HepG2 (cell line): ENCODE results near the gene TSTD1. TPM values are rescaled to one million over a fixed set of nuclear protein-coding genes. Genes with fewer than 3 reads are reported as not detected.

ENCODE experiments used
- ATRX ChIP-seq: sonication (generic); formaldehyde crosslinking; IDR thresholded peaks from 2 replicates; pipeline ENCODE4 v1.4.0; 2020; ENCODE audit warnings: missing genetic modification reagents, borderline replicate concordance
- HOXA7 ChIP-seq: sonication (generic); formaldehyde crosslinking; IDR thresholded peaks from 2 replicates; pipeline ENCODE4 v1.8.1; 2022; ENCODE audit warnings: mild to moderate bottlenecking, missing genetic modification reagents, moderate library complexity
- MED8 ChIP-seq: sonication (generic); formaldehyde crosslinking; IDR thresholded peaks from 2 replicates; pipeline ENCODE4 v1.8.1; 2023; ENCODE audit warnings: mild to moderate bottlenecking, missing genetic modification reagents; ENCODE audit not compliant: insufficient replicate concordance
- PHF21A ChIP-seq: sonication (generic); formaldehyde crosslinking; IDR thresholded peaks from 2 replicates; pipeline ENCODE4 v1.5.0; 2020; ENCODE audit warnings: mild to moderate bottlenecking, missing genetic modification reagents
- SRF ChIP-seq: IDR thresholded peaks from 2 replicates; pipeline ENCODE4 v1.6.1; 2011; ENCODE audit warnings: mild to moderate bottlenecking, low read depth, low read length, moderate library complexity
- SSRP1 ChIP-seq: IDR thresholded peaks from 2 replicates; pipeline ENCODE4 v1.6.1; 2016; ENCODE audit warnings: control low read depth
- ZBTB39 ChIP-seq: sonication (generic); formaldehyde crosslinking; IDR thresholded peaks from 2 replicates; pipeline ENCODE4 v1.5.0; 2020; ENCODE audit warnings: missing genetic modification reagents
- ZFX ChIP-seq: sonication (generic); formaldehyde crosslinking; IDR thresholded peaks from 2 replicates; pipeline ENCODE4 v1.4.0; 2020; ENCODE audit warnings: mild to moderate bottlenecking, low read depth, missing genetic modification reagents, moderate library complexity
- ZNF512 ChIP-seq: sonication (generic); formaldehyde crosslinking; IDR thresholded peaks from 2 replicates; pipeline ENCODE4 v1.4.0; 2020; ENCODE audit warnings: mild to moderate bottlenecking, missing genetic modification reagents
- ZNF761 ChIP-seq: sonication (generic); formaldehyde crosslinking; conservative IDR thresholded peaks from 2 replicates; pipeline ENCODE4 v1.4.0; 2020; ENCODE audit warnings: mild to moderate bottlenecking, missing genetic modification reagents
- ZNF792 ChIP-seq: IDR thresholded peaks from 2 replicates; pipeline ENCODE4 v1.6.1; 2016
- ZXDC ChIP-seq: sonication (generic); formaldehyde crosslinking; IDR thresholded peaks from 2 replicates; pipeline ENCODE4 v1.5.0; 2020; ENCODE audit warnings: mild to moderate bottlenecking, missing genetic modification reagents
- polyA plus RNA-seq, 8 experiments: library from polyadenylated mRNA; depleted of rRNA in 3 of 8; stranded (reverse) in 7 of 8; unstranded in 1 of 8; fragments of >200 nt; fragmentation: Illumina TruSeq in 4 of 8; extraction: Trizol in 4 of 8; gene quantifications; 2 replicates each; pipeline versions ENCODE4 v1.2.1 to v1.2.3, GENCODE V29; 2011 to 2016; ENCODE audit warnings: low read depth in 4 of 8, missing spikeins in 1 of 8, mixed read lengths in 1 of 8; ENCODE audit not compliant: insufficient read depth in 1 of 8
- total RNA-seq, 5 experiments: library from RNA; depleted of rRNA; stranded (reverse); fragments of >200 nt; fragmentation: Illumina TruSeq; extraction: Trizol; gene quantifications; 2 replicates each; pipeline ENCODE4 v1.2.3, GENCODE V29; 2016; ENCODE audit warnings: low read depth in 1 of 5
- TF ChIP-seq, protein P1 (sequence below): sonication (generic); formaldehyde crosslinking; conservative IDR thresholded peaks from 2 replicates; pipeline ENCODE4 v1.8.1; 2023; ENCODE audit warnings: missing genetic modification reagents
- TF ChIP-seq, protein P2 (sequence below): sonication (generic); formaldehyde crosslinking; IDR thresholded peaks from 2 replicates; pipeline ENCODE4 v1.4.0; 2020; ENCODE audit warnings: missing genetic modification reagents

TSTD1 gene
- total and polyA plus RNA-seq, 2 of the 13 experiments (the other 11 are each of a cell fraction or from before 2014, with no cell fraction given), result 0.15 to 0.31 TPM

DNA sequence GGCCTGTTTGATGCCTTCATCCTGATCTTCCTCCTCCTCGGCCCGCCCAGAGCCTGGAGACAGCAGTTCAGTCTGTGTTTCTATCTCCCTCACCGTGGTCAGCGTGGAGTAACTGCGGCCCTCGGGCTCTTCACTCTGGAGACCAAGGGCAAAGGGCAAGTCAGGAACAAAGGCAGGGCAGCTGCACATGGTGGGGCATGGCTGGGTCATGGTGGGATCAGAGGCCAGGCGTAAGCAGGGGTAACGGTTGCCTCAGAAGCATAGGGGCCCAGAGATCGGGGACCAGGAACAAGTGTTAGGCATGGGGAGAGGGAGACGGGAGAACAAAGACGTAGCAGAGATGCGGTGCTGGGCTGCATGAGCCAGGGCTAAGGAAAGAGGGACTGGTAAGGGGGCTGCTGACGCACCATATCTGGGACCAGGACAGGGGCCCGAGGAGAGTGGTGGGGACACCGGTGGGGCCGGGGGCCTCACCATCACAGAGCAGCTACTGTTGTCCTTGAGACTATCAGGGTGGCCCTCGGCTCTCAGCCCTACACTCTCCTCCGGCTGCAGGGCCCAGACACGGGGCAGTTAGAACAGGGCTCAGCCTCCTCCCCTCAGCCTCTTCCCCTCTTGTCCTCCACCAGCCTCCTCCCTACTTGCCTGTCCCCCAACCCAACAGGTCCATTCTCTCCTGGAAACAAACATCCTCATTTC lies 34.1 kb upstream of the TSTD1 start (continued):
- TF ChIP-seq MED8 (CRISPR knock-in tag) (no peak), ZNF792 (CRISPR knock-in tag) (no peak), ATRX (no peak), SSRP1 (CRISPR knock-in tag) (no peak), ZFX (CRISPR knock-in tag) (peak; percentile 75; the same call in 1 of the 2 replicates), PHF21A (CRISPR knock-in tag) (peak; percentile 51; the same call in 1 of the 2 replicates), ZNF512 (CRISPR knock-in tag) (no peak), ZXDC (CRISPR knock-in tag) (0 out of 2 replicates have a peak, but pooled peaks have one; percentile 53), ZBTB39 (CRISPR knock-in tag) (no peak), SRF (no peak), HOXA7 (no peak), ZNF761 (CRISPR knock-in tag) (no peak)
- TF ChIP-seq, protein P1, sequence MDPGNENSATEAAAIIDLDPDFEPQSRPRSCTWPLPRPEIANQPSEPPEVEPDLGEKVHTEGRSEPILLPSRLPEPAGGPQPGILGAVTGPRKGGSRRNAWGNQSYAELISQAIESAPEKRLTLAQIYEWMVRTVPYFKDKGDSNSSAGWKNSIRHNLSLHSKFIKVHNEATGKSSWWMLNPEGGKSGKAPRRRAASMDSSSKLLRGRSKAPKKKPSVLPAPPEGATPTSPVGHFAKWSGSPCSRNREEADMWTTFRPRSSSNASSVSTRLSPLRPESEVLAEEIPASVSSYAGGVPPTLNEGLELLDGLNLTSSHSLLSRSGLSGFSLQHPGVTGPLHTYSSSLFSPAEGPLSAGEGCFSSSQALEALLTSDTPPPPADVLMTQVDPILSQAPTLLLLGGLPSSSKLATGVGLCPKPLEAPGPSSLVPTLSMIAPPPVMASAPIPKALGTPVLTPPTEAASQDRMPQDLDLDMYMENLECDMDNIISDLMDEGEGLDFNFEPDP (CRISPR knock-in tag), result no peak
- TF ChIP-seq, protein P2, sequence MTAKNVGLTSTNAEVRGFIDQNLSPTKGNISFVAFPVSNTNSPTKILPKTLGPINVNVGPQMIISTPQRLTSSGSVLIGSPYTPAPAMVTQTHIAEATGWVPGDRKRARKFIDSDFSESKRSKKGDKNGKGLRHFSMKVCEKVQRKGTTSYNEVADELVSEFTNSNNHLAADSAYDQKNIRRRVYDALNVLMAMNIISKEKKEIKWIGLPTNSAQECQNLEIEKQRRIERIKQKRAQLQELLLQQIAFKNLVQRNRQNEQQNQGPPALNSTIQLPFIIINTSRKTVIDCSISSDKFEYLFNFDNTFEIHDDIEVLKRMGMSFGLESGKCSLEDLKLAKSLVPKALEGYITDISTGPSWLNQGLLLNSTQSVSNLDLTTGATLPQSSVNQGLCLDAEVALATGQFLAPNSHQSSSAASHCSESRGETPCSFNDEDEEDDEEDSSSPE, result no peak
